HCT116 (cell line): ENCODE data around the gene ADAM10. TPM values are rescaled to one million over a fixed set of nuclear protein-coding genes. Genes with fewer than 3 reads are reported as not detected.
A peak's percentile ranks its signal among the peaks of the same experiment; 100 is the strongest.

Experiments used
- ATAC-seq: fragments of 200-7000 bp; cut with Tn5 transposase; 2 replicates; pipeline ENCODE4 v1.9.1; 2020; ENCODE audit warnings: mild to moderate bottlenecking, moderate library complexity
- BruUV-seq: library from RNA; stranded (reverse); fragments of 400-500 nt; replicated peaks from 2 replicates; lab custom pipeline; 2021; lab: Mats Ljungman, UMichigan
- CTCF ChIA-PET: fragments of 300-600 bp; sonication (Branson Sonifier 250); formaldehyde crosslinking; loops from one replicate; lab custom pipeline; 2021; ENCODE audit warnings: antibody characterized with exemption; lab: Charles Lee
- POLR2A ChIA-PET: fragments of 300-600, 350-600 bp; sonication (Branson Sonifier 250); formaldehyde crosslinking; loops from one replicate; lab custom pipeline; 2021; ENCODE audit warnings: antibody characterized with exemption; lab: Charles Lee
- RAD21 ChIA-PET, 2 experiments: fragments of 300-600 bp; sonication (Branson Sonifier 250); formaldehyde crosslinking; loops; one replicate each; lab custom pipeline; 2023; ENCODE audit warnings: low total read pairs in 2 of 2; ENCODE audit not compliant: uncharacterized antibody in 2 of 2, unreplicated experiment in 2 of 2, low non-redundant PET in 1 of 2; lab: Charles Lee
- DNase-seq: peaks from one replicate; pipeline ENCODE4 v3.0.0-alpha.2; 2010; ENCODE audit warnings: low read depth, low spot score
- H2AFZ ChIP-seq: fragments of 200-600 bp; shearing (Covaris generic), sonication (generic); 2 replicates; pipeline ENCODE4 v1.6.1; 2017; ENCODE audit warnings: low read depth, mixed run types, mixed read lengths, antibody characterized with exemption, low read length; ENCODE audit not compliant: poor library complexity, severe bottlenecking
- H3K27ac ChIP-seq: 2 replicates; pipeline ENCODE4 v1.5.1; 2012; ENCODE audit warnings: low read depth, low read length
- H3K27me3 ChIP-seq: fragments of 200-600 bp; sonication (generic); 2 replicates; pipeline ENCODE4 v1.6.1; 2016; ENCODE audit warnings: mixed run types, low read length, mixed read lengths; ENCODE audit not compliant: insufficient read depth
- H3K36me3 ChIP-seq, 2 experiments: fragments of 200-500 bp in 1 of 2; fragments of 200-600 bp in 1 of 2; sonication (Bioruptor generic) in 1 of 2; sonication (generic) in 1 of 2; 2 replicates each; pipeline versions ENCODE4 v1.5.1 to v1.6.1; 2014 to 2016; ENCODE audit warnings: low read length in 2 of 2, inconsistent platforms in 1 of 2, mixed read lengths in 1 of 2, mixed run types in 1 of 2; ENCODE audit not compliant: insufficient read depth in 2 of 2, control insufficient read depth in 1 of 2
- H3K4me1 ChIP-seq, 2 experiments: fragments of 200-600 bp in 1 of 2; sonication (generic) in 1 of 2; 2 replicates each; pipeline versions ENCODE4 v1.5.1 to v1.6.1; 2012 to 2017; ENCODE audit warnings: low read length in 2 of 2, inconsistent platforms in 1 of 2, mild to moderate bottlenecking in 1 of 2, mixed read lengths in 1 of 2, mixed run types in 1 of 2, moderate library complexity in 1 of 2; ENCODE audit not compliant: insufficient read depth in 2 of 2, control insufficient read depth in 1 of 2
- H3K4me2 ChIP-seq: fragments of 200-600 bp; sonication (generic); 2 replicates; pipeline ENCODE4 v1.6.1; 2017; ENCODE audit warnings: mixed run types, low read length, mixed read lengths
- H3K4me3 ChIP-seq, 2 experiments: fragments of 200-600 bp in 1 of 2; sonication (generic) in 1 of 2; replicated peaks in 1 of 2; 2 replicates each; pipeline ENCODE4 v1.5.1; 2011 to 2016; ENCODE audit warnings: low read length in 2 of 2, control low read depth in 1 of 2, low read depth in 1 of 2, mild to moderate bottlenecking in 1 of 2, mixed read lengths in 1 of 2, mixed run types in 1 of 2
- H3K79me2 ChIP-seq: fragments of 200-600 bp; sonication (generic); 2 replicates; pipeline ENCODE4 v1.6.1; 2017; ENCODE audit warnings: mild to moderate bottlenecking, mixed run types, low read length, moderate library complexity, mixed read lengths; ENCODE audit not compliant: insufficient read depth
- H3K9ac ChIP-seq: fragments of 200-600 bp; sonication (generic); 2 replicates; pipeline ENCODE4 v1.6.1; 2016; ENCODE audit warnings: low read length, mixed read lengths
- H3K9me2 ChIP-seq: fragments of 200-600 bp; sonication (generic), shearing (Covaris generic); 2 replicates; pipeline ENCODE4 v1.6.1; 2017; ENCODE audit warnings: mixed run types, mild to moderate bottlenecking, moderate library complexity; ENCODE audit not compliant: insufficient read depth
- H3K9me3 ChIP-seq, 2 experiments: fragments of 200-500 bp in 1 of 2; fragments of 200-600 bp in 1 of 2; sonication (Bioruptor generic) in 1 of 2; sonication (generic) in 1 of 2; 2 replicates each; pipeline ENCODE4 v1.6.1; 2014 to 2017; ENCODE audit warnings: low read length in 2 of 2, mixed read lengths in 2 of 2, inconsistent platforms in 1 of 2, low read depth in 1 of 2, mild to moderate bottlenecking in 1 of 2, mixed run types in 1 of 2, moderate library complexity in 1 of 2; ENCODE audit not compliant: control insufficient read depth in 1 of 2, insufficient read depth in 1 of 2
- H4K20me1 ChIP-seq: fragments of 200-600 bp; sonication (generic), shearing (Covaris generic); 2 replicates; pipeline ENCODE4 v1.6.1; 2017; ENCODE audit warnings: mixed run types, mild to moderate bottlenecking, moderate library complexity; ENCODE audit not compliant: insufficient read depth
- EGR1 ChIP-seq: IDR thresholded peaks from 2 replicates; pipeline ENCODE4 v1.6.1; 2012; ENCODE audit warnings: low read depth
- EZH2 ChIP-seq: fragments of 200-600 bp; sonication (generic); IDR thresholded peaks from 2 replicates; pipeline ENCODE4 v1.6.1; 2017; ENCODE audit warnings: antibody characterized with exemption, mixed run types
- EZH2phosphoT487 ChIP-seq: fragments of 200-600 bp; IDR thresholded peaks from 2 replicates; pipeline ENCODE4 v1.6.1; 2018; ENCODE audit warnings: antibody characterized with exemption, borderline replicate concordance
- FOSL1 ChIP-seq: IDR thresholded peaks from 2 replicates; pipeline ENCODE4 v1.6.1; 2012; ENCODE audit warnings: low read depth
- JUND ChIP-seq: IDR thresholded peaks from 2 replicates; pipeline ENCODE4 v1.6.1; 2012
- POLR2A ChIP-seq: IDR thresholded peaks from 2 replicates; pipeline ENCODE4 v1.7.0; 2011; ENCODE audit warnings: borderline replicate concordance; ENCODE audit not compliant: insufficient read depth, insufficient read length; ENCODE audit errors: extremely low read depth
- RAD21 ChIP-seq: IDR thresholded peaks from 2 replicates; pipeline ENCODE4 v1.6.1; 2012; ENCODE audit warnings: low read depth, mild to moderate bottlenecking
- SIN3A ChIP-seq: IDR thresholded peaks from 2 replicates; pipeline ENCODE4 v1.6.1; 2012; ENCODE audit warnings: low read depth
- SP1 ChIP-seq: IDR thresholded peaks from 2 replicates; pipeline ENCODE4 v1.6.1; 2012; ENCODE audit warnings: low read depth
- SRF ChIP-seq: IDR thresholded peaks from 2 replicates; pipeline ENCODE4 v1.6.1; 2012; ENCODE audit warnings: low read depth
- TCF7L2 ChIP-seq: IDR thresholded peaks from 2 replicates; pipeline ENCODE4 v1.7.0; 2011; ENCODE audit warnings: borderline replicate concordance, inconsistent platforms; ENCODE audit not compliant: insufficient read depth, insufficient read length; ENCODE audit errors: extremely low read depth
- intact Hi-C: fragments of 100-400 bp; cut with micrococcal nuclease; formaldehyde crosslinking; loops from 2 replicates; pipeline ENCODE4 v1.10.0; 2022
- total RNA-seq: library from RNA; stranded (reverse); gene quantifications from one replicate; pipeline ENCODE4 v1.2.1, GENCODE V29; 2021; ENCODE audit not compliant: unreplicated experiment
- TF ChIP-seq, protein P1 (sequence below): IDR thresholded peaks from 2 replicates; pipeline ENCODE4 v1.6.1; 2012
- TF ChIP-seq, protein P2 (sequence below), 3 experiments: fragments of 200-600 bp in 1 of 3; sonication (generic) in 1 of 3; IDR thresholded peaks in 2 of 3; conservative IDR thresholded peaks in 1 of 3; 2 replicates each; pipeline ENCODE4 v1.5.1; 2012 to 2017; ENCODE audit warnings: low read depth in 2 of 3, low read length in 2 of 3, antibody characterized with exemption in 1 of 3, borderline replicate concordance in 1 of 3, control low read depth in 1 of 3, mild to moderate bottlenecking in 1 of 3, mixed read lengths in 1 of 3, mixed run types in 1 of 3, moderate library complexity in 1 of 3; ENCODE audit not compliant: insufficient read depth in 1 of 3
- TF ChIP-seq, protein P3 (sequence below): IDR thresholded peaks from 2 replicates; pipeline ENCODE4 v1.6.1; 2012
- TF ChIP-seq, protein P4 (sequence below): IDR thresholded peaks from 2 replicates; pipeline ENCODE4 v1.6.1; 2011; ENCODE audit warnings: mild to moderate bottlenecking, low read length, moderate library complexity; ENCODE audit not compliant: insufficient replicate concordance; ENCODE audit errors: extremely low read depth

ADAM10 gene
- total RNA-seq, 1 experiment from 2014 or later: 158 TPM

DNA sequence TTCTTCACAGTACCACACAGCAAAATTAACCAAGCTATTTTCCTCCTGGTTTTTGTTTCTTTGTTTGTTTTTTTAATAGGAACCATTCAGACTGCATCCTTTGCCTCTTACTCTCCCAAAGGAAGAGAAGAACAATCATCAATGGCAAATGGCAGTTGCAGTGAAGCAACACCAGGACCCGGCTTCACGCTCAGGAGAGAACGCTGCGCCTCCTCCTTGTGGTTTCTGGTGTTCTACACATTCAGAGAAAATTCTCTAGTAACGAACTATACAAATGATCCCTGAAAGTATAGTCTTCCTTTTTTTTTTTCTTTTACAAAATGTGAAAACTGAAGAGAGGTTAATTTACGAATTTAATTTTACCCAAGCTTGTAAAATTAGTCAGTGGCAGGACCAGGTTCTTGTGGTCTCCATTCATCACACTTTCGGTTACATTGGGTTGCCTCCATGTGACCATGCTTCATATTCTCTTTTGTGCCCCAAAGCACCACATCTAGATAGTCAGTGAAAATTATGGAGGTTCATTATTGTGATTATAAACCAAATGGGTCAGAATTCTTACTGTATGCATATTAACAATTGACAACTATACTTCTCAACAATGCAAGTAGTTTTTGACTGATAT is 11.0 kb upstream of the ADAM10 start:
- DNase-seq: no peak
- RAD21 ChIA-PET: no interaction called here
- POLR2A ChIA-PET: interaction anchor here (0.7 kb wide), 1 partner anchor 200 kb away, joined by 3 read pairs; no protein-coding TSS in a partner anchor
- intact Hi-C loops: loop anchor here (2.0 to 5.0 kb wide), 2 partner anchors 490 to 533 kb away; no protein-coding TSS in a partner anchor
- H4K20me1 ChIP-seq: no peaks in the 10 kb centered on the region
- H3K27ac ChIP-seq: no peak overlapping the region
- H3K9me3 ChIP-seq: peaks cover 0 to 7% of the 10 kb centered on the region in 2 experiments; a peak in 2 of 4 replicates
- H3K27me3 ChIP-seq: no peaks in the 10 kb centered on the region
- no peaks in the 10 kb centered on the region for H3K79me2 ChIP-seq
- no peak for TF ChIP-seq SRF
- no peak for TF ChIP-seq JUND
- TF ChIP-seq EZH2phosphoT487: no peak
- TF ChIP-seq TCF7L2: no peak
- TF ChIP-seq EGR1: no peak
- TF ChIP-seq SP1: no peak
- H3K9me2 ChIP-seq: no peaks in the 10 kb centered on the region
- CTCF ChIA-PET: interaction anchor here (1.3 kb wide), 1 partner anchor 10 kb away, joined by 3 read pairs; the partner anchor contains the start of gene MINDY2
- no peaks in the 10 kb centered on the region for H3K4me1 ChIP-seq
- no peak overlapping the region for H3K4me3 ChIP-seq
- H2AFZ ChIP-seq: no peak overlapping the region
- no peak overlapping the region for H3K9ac ChIP-seq
- ATAC-seq: no peak
- no TSS peak for BruUV-seq
- H3K36me3 ChIP-seq: no peaks in the 10 kb centered on the region
- no peak overlapping the region for H3K4me2 ChIP-seq

DNA sequence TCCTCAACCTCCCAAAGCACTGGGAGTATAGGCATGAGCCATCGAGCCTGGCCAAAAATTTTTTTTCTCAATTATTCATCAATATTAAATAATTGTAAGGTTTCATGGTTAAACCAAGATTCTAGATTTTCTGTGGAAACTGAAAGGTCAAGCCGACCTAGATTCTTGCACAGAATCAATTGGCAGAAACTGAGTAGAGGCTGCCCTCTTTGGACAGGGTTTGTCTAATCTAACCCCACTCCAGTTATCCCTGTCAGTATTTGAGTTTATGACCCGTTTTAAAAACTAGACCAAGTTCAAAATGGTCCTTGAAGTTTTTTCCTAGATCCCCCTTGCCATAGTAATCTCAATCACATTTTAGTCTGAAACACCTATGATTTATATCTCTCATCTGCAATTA is 8.6 kb upstream of the ADAM10 start:
- intact Hi-C loops: no loop called here
- no peak overlapping the region for H3K27ac ChIP-seq
- ChIA-PET RAD21 (no interaction called here), POLR2A (interaction anchor here (1.8 kb wide), 1 partner anchor 12 kb away, joined by 8 read pairs; the partner anchor contains the start of gene MINDY2), CTCF (no interaction called here)
- no peaks in the 10 kb centered on the region for H4K20me1 ChIP-seq
- no peak overlapping the region for H2AFZ ChIP-seq
- no peaks in the 10 kb centered on the region for H3K27me3 ChIP-seq
- no peaks in the 10 kb centered on the region for H3K9me2 ChIP-seq
- no peak for DNase-seq
- BruUV-seq: no TSS peak
- no peaks in the 10 kb centered on the region for H3K79me2 ChIP-seq
- H3K4me3 ChIP-seq: no peak overlapping the region
- H3K9me3 ChIP-seq: no peaks in the 10 kb centered on the region
- no peaks in the 10 kb centered on the region for H3K36me3 ChIP-seq
- H3K9ac ChIP-seq: no peak overlapping the region
- H3K4me2 ChIP-seq: no peak overlapping the region
- TF ChIP-seq EZH2: no peak
- TF ChIP-seq SIN3A: no peak
- TF ChIP-seq RAD21: peak; percentile 62
- TF ChIP-seq, protein P1, sequence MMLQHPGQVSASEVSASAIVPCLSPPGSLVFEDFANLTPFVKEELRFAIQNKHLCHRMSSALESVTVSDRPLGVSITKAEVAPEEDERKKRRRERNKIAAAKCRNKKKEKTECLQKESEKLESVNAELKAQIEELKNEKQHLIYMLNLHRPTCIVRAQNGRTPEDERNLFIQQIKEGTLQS: no peak
- no peak for TF ChIP-seq FOSL1
- TF ChIP-seq, protein P2, sequence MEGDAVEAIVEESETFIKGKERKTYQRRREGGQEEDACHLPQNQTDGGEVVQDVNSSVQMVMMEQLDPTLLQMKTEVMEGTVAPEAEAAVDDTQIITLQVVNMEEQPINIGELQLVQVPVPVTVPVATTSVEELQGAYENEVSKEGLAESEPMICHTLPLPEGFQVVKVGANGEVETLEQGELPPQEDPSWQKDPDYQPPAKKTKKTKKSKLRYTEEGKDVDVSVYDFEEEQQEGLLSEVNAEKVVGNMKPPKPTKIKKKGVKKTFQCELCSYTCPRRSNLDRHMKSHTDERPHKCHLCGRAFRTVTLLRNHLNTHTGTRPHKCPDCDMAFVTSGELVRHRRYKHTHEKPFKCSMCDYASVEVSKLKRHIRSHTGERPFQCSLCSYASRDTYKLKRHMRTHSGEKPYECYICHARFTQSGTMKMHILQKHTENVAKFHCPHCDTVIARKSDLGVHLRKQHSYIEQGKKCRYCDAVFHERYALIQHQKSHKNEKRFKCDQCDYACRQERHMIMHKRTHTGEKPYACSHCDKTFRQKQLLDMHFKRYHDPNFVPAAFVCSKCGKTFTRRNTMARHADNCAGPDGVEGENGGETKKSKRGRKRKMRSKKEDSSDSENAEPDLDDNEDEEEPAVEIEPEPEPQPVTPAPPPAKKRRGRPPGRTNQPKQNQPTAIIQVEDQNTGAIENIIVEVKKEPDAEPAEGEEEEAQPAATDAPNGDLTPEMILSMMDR (IDR thresholded peaks at IDR 0.05 in 2 of 3, conservative IDR thresholded peaks at IDR 0.05 in 1 of 3; ENCODE audit: borderline replicate concordance in 1 of 3, insufficient read depth in 1 of 3, low read depth in 2 of 3, low read length in 2 of 3): peak in 2 of 3 experiments; percentile 11 to 27; a peak in 1 of 6 replicates
- TF ChIP-seq, protein P3, sequence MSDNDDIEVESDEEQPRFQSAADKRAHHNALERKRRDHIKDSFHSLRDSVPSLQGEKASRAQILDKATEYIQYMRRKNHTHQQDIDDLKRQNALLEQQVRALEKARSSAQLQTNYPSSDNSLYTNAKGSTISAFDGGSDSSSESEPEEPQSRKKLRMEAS: no peak
- TF ChIP-seq, protein P4, sequence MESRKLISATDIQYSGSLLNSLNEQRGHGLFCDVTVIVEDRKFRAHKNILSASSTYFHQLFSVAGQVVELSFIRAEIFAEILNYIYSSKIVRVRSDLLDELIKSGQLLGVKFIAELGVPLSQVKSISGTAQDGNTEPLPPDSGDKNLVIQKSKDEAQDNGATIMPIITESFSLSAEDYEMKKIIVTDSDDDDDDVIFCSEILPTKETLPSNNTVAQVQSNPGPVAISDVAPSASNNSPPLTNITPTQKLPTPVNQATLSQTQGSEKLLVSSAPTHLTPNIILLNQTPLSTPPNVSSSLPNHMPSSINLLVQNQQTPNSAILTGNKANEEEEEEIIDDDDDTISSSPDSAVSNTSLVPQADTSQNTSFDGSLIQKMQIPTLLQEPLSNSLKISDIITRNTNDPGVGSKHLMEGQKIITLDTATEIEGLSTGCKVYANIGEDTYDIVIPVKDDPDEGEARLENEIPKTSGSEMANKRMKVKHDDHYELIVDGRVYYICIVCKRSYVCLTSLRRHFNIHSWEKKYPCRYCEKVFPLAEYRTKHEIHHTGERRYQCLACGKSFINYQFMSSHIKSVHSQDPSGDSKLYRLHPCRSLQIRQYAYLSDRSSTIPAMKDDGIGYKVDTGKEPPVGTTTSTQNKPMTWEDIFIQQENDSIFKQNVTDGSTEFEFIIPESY: no peak
- no peak for TF ChIP-seq POLR2A
- ATAC-seq: no peak
- H3K4me1 ChIP-seq: no peaks in the 10 kb centered on the region
